ENCODE data around the gene ALG8. TPM values are rescaled to one million over a fixed set of nuclear protein-coding genes. Genes with fewer than 3 reads are reported as not detected.
"Not testable (repeated sequence)": the region's sequence is repeated elsewhere in the genome, so short reads cannot be mapped to it uniquely, and the experiment has no call there.

ALG8 gene
- total RNA-seq, 4 donors from 2014 or later: 12.7 to 83.3 (median 21.4) TPM

DNA sequence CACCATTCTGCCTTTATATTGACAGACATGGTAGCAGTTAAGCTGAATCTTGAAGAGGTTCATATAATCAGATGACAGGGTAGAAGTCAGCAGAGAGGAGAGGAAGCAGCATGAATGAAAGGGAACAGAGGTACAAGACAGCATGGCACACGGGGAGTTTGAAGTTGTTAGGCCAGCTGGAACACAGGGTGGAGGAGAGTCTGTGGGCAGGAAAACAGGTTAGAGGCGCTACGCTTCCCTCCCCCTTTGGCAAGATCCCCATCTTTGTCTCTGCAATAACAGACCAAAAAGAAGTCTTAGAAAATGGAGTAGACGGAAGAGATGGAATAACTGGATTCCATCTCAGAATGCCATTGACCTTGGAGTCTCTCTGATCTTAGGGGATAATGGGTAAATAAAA lies 39.8 kb downstream of the ALG8 start:
- TF ChIP-seq CTCF (IDR thresholded peaks at IDR 0.05): no peak
- TF ChIP-seq POLR2A (IDR thresholded peaks at IDR 0.05): no peak

GRCh38 chr11:78097666-78098385 lies 41.6 kb downstream of the ALG8 start:
- DNase-seq: no peak
- Histone ChIP-seq H3K4me1 (no peaks in the 10 kb centered on the region), H3K36me3 (peaks cover 0 to 16% (median 0%) of the 10 kb centered on the region in 3 donors), H3K9me3 (no peaks in the 10 kb centered on the region), H3K27ac (no peak overlapping the region), H3K27me3 (no peaks in the 10 kb centered on the region), H3K4me3 (no peak overlapping the region)
- TF ChIP-seq POLR2A (IDR thresholded peaks at IDR 0.05) (no peak), CTCF (IDR thresholded peaks at IDR 0.05) (no peak)

More for the DNA sequence above, 39.8 kb downstream of the ALG8 start:
- H3K4me3 ChIP-seq: no peak overlapping the region
- no peak for DNase-seq
- H3K27me3 ChIP-seq: no peaks in the 10 kb centered on the region
- no peaks in the 10 kb centered on the region for H3K9me3 ChIP-seq
- H3K4me1 ChIP-seq: no peaks in the 10 kb centered on the region
- H3K36me3 ChIP-seq: peaks cover 0 to 16% (median 0%) of the 10 kb centered on the region in 3 donors
- H3K27ac ChIP-seq: no peak overlapping the region

DNA sequence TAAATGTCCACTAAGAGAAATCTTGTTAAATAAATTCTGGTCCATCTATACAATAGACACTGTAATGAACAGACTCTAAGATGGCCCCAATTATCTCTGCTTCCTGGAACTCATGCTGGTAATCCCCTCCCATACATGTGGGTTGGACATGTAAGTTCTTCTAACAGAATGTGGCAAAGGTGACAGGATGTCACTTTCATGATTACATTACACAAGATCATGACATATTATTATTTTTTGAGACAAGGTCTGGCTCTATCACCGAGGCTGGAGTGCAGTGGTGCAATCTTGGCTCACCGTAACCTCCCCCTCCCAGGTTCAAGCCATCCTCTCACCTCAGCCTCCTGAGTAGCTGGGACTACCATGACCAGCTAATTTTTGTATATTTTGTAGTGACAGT lies 45.2 kb downstream of the ALG8 start:
- no peak for DNase-seq

GRCh38 chr11:78086521-78087074 lies 52.8 kb downstream of the ALG8 start:
- H3K36me3 ChIP-seq, H3K4me1 ChIP-seq, H3K27ac ChIP-seq, H3K27me3 ChIP-seq, H3K9me3 ChIP-seq, H3K4me3 ChIP-seq, DNase-seq: not testable (repeated sequence)

More for the DNA sequence above, 45.2 kb downstream of the ALG8 start:
- Histone ChIP-seq H3K27ac (no peak overlapping the region), H3K4me1 (no peaks in the 10 kb centered on the region), H3K36me3 (no peaks in the 10 kb centered on the region), H3K9me3 (no peaks in the 10 kb centered on the region), H3K27me3 (no peaks in the 10 kb centered on the region), H3K4me3 (no peak overlapping the region)
- TF ChIP-seq CTCF (IDR thresholded peaks at IDR 0.05): no peak
- TF ChIP-seq POLR2A (IDR thresholded peaks at IDR 0.05): no peak

- Histone ChIP-seq H3K36me3 (no peaks in the 10 kb centered on the region), H3K27me3 (no peaks in the 10 kb centered on the region), H3K4me3 (no peak overlapping the region), H3K9me3 (no peaks in the 10 kb centered on the region), H3K4me1 (no peaks in the 10 kb centered on the region), H3K27ac (no peak overlapping the region)
- no peak for DNase-seq
- TF ChIP-seq CTCF (IDR thresholded peaks at IDR 0.05): no peak
Observed at GRCh38 chr11:78085972-78086371, 53.5 kb downstream of the ALG8 start.

- H3K9me3 ChIP-seq, DNase-seq: not testable (repeated sequence)
Observed at GRCh38 chr11:78084506-78084905, 54.9 kb downstream of the ALG8 start.

More at GRCh38 chr11:78084506-78084905, 54.9 kb downstream of the ALG8 start:
- H3K36me3 ChIP-seq, H3K4me3 ChIP-seq, H3K27ac ChIP-seq, H3K27me3 ChIP-seq, H3K4me1 ChIP-seq: not testable (repeated sequence)
